Measurements from ENCODE around the gene LARGE2.

The LARGE2 gene

GRCh38 chr11:45926536-45927331 is 4.3 kb downstream of the LARGE2 start:
- no peak overlapping the region for H3K4me3 ChIP-seq (replicated peaks; ENCODE audit: low read depth, low read length)
- TF ChIP-seq CTCF (IDR thresholded peaks at IDR 0.05; ENCODE audit: low read depth, low read length, missing control alignments): no peak
- DNase-seq (ENCODE audit: extremely low read depth, low read depth): no peak

GRCh38 chr11:45927332-45927683 is 4.9 kb downstream of the LARGE2 start:
- H3K4me3 ChIP-seq (replicated peaks; ENCODE audit: low read depth, low read length): no peak overlapping the region
- DNase-seq (ENCODE audit: extremely low read depth, low read depth): no peak
- TF ChIP-seq CTCF (IDR thresholded peaks at IDR 0.05; ENCODE audit: low read depth, low read length, missing control alignments): no peak

- H3K4me3 ChIP-seq (replicated peaks; ENCODE audit: low read depth, low read length): no peak overlapping the region
- DNase-seq (ENCODE audit: extremely low read depth, low read depth): no peak
- TF ChIP-seq CTCF (IDR thresholded peaks at IDR 0.05; ENCODE audit: low read depth, low read length, missing control alignments): no peak
Observed at GRCh38 chr11:45927684-45928413, 5.4 kb downstream of the LARGE2 start.

- no peak for DNase-seq (ENCODE audit: extremely low read depth, low read depth)
- no peak for TF ChIP-seq CTCF (IDR thresholded peaks at IDR 0.05; ENCODE audit: low read depth, low read length, missing control alignments)
- H3K4me3 ChIP-seq (replicated peaks; ENCODE audit: low read depth, low read length): no peak overlapping the region
Observed at GRCh38 chr11:45928535-45929215, 6.2 kb downstream of the LARGE2 start.

- no peak for TF ChIP-seq CTCF (IDR thresholded peaks at IDR 0.05; ENCODE audit: low read depth, low read length, missing control alignments)
- H3K4me3 ChIP-seq (replicated peaks; ENCODE audit: low read depth, low read length): no peak overlapping the region
- DNase-seq (ENCODE audit: extremely low read depth, low read depth): no peak
Observed at GRCh38 chr11:45929486-45930030, 7.1 kb downstream of the LARGE2 start.

- DNase-seq (ENCODE audit: extremely low read depth, low read depth): no peak
- no peak for TF ChIP-seq CTCF (IDR thresholded peaks at IDR 0.05; ENCODE audit: low read depth, low read length, missing control alignments)
Observed at GRCh38 chr11:45930031-45930794, 7.8 kb downstream of the LARGE2 start.

More at GRCh38 chr11:45930031-45930794, 7.8 kb downstream of the LARGE2 start:
- H3K4me3 ChIP-seq (replicated peaks; ENCODE audit: low read depth, low read length): no peak overlapping the region

Data from HFF-Myc (cell line).